DMS53 treated with DMSO at 0.1 percent for 48 hours (cell line): ENCODE measurements around the gene CEP55.

Experiments used
- DNase-seq: peaks from one replicate; lab custom pipeline; 2025; ENCODE audit not compliant: unreplicated experiment; lab: John Stamatoyannopoulos, UW

The CEP55 gene

DNA sequence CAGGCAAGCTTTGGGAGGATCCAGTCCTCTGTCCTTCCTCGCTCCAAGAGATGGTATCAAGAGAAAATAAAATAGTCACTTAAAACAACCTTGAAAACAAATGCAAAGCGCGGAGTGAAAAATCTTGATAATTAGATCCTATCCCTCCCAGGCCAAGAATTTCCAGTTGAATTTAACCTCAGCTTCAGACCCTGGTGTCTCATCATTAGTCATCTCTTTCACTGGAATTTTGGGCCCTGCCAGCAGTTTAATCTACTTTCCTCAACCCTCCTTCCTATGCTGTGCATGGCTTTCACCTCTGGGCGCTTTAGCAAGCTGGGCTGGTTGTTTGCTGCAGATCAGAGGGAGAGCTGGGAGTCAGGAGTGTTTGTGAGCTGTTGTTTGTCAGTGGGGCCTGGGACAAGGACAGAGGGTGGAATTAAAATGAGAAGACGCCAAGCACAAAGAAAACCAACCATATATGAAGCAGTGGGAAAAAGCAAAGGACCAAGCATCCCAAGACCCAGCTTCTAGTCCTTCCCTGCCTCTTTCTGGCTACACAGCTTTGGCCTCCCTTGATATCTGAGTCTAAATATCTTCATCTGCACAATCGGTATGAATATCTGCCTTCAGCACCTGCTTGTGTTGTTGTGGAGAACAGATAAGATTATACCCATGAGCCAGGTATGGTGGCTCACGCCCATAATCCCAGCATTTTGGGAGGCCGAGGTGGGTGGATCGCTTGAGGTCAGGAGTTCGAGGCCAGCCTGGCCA lies 27.8 kb upstream of the CEP55 start:
- DNase-seq = no peak

DNA sequence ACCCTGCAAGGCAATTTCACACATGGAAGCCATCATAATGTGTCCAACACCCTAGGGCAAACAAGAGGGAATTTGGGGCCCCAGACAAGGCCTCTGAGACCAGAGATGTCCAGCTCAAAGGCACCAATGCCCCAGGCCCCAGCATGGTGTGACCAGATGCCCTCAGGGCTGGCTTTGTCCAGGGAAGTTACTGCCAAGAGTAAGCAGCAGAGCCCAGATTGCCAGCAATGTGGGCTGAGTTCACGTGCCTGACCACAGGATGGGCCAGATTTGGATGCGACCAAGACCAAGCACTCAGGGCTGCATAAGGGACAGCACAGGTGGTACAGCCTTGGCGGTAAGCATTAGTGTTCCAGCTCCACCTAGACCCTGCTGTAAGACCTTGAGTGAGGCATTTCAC lies 27.0 kb upstream of the CEP55 start:
- DNase-seq = no peak

DNA sequence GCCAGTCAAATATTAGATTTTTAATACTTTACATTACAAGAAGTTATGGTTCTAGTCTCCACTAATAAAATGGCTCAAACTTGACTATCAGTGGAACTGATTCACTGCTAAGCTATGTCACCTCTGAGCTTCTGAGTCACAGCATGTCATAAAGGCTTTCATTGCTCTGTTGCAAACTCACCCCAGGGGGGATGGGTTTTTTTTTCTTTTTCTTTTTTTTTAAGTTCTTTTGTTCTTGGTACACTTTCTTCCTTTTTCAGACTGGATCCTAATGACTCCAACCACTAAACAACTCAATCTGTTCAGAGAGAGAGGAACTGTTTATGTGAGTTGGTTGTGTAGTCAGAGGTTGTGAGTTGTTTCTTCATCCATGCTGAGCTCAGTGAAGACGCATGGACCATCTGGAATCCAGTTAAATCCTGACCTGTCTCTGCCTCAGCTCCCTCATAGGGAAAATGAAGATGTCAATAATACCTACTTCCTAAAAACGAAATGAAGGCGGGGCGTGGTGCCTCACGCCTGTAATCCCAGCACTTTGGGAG lies 25.2 kb upstream of the CEP55 start:
- DNase-seq = peak; percentile 19

DNA sequence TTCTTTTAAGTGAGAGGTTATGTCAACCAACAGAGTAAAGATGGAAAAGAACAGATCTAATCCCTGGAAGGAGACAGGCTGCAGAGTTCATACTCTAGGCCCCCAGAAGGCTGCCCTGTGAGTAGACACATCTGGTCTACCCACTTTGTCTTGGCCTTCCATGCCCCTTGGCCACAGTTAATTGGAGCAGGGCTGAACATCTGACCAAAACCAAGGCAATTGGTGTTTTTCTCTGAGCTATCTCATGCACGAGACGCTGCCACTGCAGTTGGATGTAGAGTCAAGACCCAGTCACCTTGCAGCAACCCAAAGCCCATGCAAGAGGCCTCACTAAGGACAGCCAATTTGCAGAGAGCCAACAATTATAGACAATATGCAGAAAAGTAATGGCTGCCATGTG lies 23.3 kb upstream of the CEP55 start:
- no peak for DNase-seq

DNA sequence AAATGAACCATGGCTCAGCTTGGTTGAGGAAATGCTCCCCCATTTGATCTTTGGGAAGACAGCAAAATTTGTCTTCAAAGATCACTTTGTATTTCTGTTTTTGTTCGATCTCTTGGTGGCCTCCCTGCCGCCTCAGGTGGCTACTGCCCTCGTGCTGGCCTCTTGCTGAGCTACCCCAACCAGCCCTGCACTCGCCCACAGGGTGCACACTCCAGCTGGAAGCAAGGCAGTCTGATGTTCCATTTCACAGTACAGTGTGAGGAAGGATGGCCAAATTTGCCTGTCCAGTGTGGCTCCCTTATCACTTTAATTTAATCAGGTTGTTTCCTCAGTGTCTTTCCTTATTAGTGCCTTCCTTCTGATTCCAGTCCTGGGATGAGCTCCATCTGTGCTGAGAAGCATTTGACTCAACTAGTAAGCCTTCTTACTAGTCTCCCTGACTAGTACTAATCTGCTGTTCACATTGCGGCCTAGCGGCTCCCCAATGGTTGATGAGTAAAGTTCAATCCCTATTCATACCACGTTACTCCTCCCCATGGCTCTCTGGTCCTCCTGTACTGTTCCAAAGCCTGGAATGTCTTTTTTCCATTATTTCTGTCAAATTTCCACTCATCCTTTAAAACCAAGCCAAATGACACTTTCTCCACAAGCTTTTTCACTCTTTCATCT lies 22.5 kb upstream of the CEP55 start:
- no peak for DNase-seq

DNA sequence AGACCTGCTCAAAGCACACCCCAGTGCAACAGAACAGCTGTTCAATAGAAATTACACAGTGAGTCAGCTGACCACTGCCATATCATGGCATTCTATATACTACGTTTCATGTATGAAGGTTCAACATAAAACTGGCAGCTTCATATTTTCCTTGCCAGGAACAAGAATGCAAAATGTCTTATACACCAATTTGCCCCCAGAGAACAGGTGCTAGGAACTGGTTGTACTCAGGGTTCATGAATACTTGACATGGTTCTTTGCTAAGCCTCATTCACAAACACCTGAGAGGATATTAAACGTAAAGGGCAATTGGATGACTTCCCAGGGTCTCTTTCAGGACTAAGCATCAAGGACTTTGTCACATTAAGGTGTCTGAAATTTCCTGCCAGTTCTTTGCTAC lies 21.2 kb upstream of the CEP55 start:
- no peak for DNase-seq

DNA sequence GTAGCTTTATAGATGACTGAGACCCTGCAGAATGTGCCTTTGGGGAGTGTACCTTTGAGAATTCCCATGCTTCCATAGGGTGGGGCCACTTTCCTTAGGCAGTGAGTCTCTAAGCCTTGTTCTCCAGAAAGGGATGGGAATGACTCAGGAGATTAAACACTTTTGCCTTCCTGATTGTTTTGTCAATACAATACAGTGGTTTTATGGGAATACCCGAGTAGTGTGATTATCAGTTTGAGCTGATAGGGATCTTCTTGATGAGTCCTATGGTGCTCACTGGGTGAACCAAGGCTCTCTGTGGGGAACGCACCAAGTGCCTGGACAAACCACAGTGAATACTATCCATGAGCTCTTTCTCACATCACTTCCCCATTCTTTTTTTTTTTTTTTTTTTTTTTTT lies 20.5 kb upstream of the CEP55 start:
- peak; percentile 46 for DNase-seq

DNA sequence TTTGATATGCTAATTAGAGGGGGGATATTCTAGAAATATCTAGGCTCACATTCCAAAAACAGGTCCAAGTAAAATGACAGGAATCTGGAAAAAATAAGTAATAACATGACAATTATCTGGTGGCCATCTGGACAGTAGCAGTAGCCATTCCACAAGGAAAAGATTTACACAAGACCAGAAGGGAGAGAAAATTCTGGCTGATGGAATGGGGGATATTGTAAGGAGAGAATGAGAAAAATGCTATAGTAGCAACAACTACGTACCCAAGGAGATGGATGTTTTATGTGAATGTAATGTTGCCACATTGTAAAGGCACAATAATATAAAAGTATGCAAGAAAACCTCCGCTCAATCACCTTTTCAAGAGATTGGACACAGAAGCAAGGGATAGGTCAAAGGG lies 19.7 kb upstream of the CEP55 start:
- no peak for DNase-seq

DNA sequence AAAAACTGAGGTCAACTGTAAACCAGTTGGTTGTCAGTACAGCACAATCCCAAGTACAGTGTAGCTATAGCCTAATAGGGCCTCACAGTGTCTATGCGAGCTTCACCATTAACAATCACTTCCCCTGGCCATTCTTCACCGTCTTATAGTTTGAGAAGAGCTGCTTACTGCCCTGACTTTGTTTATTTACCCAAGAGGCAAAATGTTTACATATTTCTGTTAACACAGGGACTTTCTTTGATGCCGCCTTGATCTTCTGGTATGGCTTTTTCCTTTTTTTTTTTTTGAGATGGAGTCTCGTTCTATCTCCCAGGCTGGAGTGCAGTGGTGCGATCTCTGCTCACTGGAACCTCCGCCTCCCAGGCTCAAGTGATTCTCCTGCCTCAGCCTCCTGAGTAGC lies 17.5 kb upstream of the CEP55 start:
- DNase-seq = no peak

DNA sequence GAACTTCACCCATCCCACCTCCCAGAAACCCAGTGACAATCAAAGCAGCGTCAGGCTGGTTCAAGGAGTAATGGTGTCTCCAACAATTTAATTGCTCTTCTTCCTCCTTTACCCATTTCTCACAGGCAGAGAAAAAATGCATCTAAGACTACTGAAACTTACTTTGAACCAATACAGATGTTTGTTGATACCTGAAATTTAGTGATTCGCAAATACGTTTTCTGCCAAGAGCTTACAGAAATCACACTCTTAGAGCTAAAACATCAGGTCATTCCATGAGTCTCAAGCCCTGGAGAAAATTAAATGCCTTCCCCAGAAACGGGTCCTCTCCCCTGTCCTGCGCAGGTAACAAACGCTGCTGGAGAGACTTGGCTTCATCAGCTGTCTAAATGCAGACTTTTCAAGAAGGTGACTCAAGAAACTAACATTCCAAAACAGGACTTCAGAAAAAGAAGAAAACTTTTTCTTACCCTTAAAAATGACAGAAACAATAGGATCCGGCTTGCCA lies 14.7 kb upstream of the CEP55 start:
- DNase-seq = no peak

DNA sequence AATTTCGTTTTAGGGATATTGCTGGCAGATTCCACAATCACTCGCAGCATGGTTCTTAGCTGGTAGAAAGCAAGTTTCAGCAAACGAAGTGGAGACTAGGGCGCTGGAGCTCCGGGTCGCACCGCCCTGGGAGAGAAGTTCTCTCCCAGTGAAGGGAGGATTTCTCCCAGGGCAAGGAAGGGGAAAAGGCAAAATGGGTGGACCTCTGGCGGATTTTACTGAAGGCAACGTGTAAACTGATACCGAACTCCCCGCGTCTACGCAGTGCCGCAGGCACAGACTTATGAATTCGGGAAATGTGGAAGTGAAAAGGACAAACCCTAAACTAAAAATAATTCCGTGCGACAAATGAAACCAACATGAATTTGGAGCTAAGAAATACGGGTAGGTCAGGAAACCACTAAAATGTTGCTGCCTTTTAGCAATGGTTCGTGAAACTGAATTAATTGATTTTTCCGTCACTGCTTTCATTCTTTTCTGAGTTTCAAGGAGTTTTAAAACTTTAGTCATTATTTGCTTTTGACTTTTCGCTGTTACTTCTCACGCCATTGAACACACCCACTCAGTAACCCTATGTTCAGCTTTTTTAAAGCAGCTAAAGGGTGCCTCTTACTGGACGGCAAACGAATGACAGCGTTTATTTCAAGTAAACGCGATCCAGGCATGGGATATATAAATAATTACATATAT lies 14.1 kb upstream of the CEP55 start, which contains the start of gene MYOF:
MYOF (minus strand) TSS at position 190 of the 690 bp plus-strand sequence; CDS start at position 50, 140 bp downstream.
- peak; percentile 59 for DNase-seq

DNA sequence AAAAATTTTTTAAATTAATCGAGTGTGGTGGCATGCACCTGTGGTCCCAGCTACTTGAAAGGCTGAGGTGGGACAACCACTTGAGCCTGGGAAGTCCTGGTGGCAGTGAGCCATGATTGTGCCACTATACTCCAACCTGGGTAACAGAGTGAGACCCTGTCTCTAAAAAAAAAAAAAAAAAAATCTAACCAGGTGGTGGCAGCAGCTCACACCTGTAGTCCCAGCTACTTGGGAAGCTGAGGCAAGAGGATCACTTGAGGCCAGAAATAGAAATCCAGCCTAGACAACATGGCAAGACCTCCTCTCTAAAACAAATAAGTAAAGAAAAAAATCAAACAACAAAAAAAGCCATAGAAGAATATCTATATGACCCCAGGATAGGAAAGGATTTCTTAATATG lies 10.7 kb upstream of the CEP55 start:
- no peak for DNase-seq

DNA sequence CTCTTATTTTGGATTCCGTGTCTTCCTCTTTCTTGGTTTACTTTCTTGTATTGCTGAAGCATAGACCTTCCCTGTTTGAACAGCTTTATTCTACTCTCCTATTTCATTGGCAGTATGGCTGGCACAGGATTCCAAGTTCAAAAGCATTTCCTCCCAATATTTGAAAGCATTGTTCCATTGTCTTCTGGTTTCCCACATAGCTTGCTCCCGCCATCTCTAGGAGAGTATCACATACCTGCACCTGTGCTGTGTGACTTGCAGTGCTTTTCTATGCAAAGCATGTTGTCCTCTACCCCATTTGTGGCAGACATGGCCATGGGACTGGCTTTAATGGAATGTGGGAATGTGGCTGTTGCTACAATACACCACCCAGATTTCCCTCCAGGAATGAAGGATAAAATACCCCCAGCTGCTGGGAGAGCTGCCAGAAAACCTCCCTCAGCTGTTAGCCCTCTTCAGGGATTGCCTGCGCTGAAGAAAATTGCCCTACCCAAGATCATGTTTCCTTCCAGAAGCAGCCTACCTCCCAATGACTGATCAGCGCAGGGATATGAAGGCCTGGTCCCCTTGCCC lies 7.4 kb upstream of the CEP55 start:
- no peak for DNase-seq

DNA sequence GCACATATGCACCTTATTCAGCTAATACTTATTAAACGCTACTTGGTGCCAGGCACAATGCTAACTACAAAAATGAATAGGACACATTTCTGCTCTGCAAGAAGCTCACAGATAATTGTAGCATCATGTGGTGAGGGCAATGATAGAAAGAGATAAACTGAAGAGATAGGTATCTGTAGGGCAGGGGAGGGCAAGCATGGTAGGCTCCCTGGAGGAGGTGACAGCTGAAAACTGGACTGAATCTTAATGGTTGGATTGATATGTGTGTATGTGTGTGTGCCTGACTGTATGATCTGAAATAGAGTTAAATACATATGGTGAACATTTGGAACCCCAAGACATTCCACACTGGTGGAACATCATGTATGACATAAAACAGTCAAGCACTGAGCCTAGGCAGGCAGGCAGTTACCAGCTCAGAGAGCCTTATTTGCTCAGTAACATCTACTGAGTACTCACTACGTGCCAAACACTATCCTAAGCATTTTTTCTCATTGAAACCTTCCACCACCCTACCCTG lies 4.8 kb upstream of the CEP55 start:
- DNase-seq = no peak

DNA sequence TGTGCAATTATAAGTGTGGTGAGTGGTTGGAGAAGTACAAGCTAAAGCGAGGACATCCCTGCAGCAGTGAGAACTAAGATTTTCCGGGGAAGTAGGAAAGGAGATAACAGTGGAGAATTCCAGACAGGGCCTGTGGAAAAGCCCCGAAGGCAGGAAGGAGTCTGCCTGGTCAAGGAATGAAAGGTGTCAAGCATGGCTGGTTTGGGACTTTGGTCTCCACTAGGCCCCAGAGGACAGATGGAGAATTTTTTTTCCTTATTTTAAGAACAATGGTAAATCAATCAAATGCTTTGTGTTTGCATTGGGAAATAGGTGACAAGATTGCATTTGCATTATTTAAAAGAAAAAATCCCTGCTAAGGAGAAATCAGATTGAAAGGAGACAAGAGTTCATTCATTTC lies 3.2 kb upstream of the CEP55 start:
- DNase-seq = no peak

DNA sequence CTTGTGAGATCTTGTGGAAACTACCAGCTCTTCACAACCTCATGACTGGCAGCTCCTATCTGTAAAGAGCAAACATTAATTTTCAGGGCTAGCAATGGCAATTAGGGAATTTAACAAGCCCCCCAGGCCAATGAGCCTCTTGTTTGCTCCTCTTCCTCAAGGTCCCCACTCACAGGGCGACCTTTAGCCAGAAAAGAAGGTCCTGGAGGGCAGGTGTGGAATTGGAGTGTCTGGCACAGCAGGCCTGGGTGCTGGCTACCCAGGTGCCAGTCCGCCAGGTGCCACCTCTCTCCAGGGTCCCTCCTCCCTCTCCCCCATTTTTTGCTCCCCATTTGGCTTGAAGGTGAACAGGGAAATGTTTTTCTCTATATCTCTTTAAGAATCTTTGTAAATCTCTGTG lies 1.9 kb upstream of the CEP55 start:
- no peak for DNase-seq

DNA sequence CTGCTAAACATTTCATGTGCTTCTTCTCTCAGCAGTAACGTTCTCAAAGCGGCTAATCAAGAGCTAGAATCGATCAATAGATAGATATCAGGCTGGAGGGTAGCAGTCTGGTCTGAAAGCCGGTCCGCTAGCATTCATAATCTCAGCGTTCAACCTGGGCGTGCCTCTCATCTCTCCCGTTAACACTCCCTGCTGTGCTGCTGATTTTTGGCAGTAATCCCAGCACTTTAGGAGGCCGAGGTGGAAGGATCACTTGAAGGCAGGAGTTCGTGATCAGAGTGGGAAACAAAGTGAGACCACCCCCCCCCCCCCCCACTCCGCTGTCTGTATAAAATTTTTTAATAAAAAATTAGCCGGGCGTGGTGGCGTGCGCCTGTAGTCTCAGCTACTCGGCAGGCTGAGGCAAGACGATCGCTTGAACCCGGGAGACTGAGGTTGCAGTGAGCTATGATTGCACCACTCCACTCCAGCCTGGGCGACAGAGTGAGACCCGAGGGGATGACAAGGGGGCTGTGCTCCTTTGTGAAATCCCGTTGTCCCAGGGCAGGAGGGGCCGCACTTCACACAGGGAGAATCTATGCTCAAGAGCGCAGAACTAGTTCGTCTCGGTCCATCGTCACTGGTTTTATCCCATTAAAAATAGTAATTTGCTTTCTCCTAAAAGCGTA lies 624 bp upstream of the CEP55 start:
- DNase-seq = peak; percentile 29

DNA sequence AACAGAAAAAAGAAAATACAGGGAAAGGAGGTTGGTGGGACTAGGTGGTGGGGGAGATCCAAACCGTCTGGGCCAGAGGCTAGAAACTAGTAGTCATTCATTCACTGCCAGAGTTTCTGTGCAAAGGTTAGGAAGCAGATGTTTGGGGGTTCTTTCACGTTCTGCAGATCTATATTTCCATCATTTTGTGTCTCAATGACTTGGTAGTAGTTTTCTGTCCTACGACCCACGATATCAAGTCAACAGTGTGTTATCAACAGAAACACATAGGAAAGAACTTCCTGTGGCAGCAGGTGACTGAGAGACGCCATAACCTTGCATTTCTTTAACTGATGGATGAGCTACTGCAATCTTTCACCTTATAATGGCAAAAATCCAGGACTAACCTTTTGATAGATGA lies 1.8 kb downstream of the CEP55 start:
- DNase-seq = no peak

DNA sequence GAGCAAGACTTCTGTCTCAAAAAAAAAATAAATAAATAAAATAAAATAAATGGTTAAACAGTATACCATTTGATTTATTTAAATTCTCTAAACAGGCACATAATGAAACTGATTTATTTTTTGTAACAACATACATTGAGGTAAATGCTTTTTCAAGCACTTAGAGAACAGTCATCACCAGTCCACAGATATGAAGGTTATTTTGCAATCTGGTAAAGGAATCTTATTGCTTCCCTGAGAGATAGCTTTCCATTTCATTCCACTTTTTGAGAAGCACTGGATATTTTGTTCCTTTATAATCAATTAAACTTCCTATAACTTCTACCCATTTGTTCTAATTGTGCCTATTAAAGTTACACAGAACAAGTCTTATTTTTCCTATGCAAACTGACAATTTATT lies 5.2 kb downstream of the CEP55 start:
- DNase-seq = no peak

DNA sequence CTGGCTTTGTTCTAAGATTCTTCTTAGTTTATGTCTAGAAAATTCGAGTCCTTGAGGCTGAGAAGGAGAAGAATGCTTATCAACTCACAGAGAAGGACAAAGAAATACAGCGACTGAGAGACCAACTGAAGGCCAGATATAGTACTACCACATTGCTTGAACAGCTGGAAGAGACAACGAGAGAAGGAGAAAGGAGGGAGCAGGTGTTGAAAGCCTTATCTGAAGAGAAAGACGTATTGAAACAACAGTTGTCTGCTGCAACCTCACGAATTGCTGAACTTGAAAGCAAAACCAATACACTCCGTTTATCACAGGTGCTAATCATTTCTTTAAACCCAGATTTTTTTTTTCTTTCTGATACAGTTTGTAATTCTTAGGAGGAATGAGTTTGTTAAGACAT lies 6.7 kb downstream of the CEP55 start:
- DNase-seq = no peak

DNA sequence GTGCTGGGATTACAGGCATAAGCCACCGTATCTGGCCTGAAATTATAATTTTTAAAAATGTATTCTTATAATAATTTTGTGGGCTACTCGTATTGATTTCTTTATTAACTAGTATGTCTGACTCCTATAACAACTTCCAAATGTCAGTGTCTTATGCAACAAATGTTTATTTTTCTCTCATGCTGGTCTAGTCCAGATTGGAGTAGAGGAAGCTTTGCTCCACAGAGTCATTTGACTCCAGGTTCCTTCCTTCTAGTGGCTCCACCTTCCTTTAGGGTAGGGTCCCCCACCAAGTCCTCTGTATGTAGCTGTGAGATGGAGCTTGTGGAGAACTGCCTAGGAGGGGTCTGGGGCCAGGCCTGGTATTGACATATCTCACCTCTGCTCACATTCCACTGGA lies 8.7 kb downstream of the CEP55 start:
- DNase-seq = no peak
